Measurements from ENCODE around the gene CEP70.

Gene CEP70

DNA sequence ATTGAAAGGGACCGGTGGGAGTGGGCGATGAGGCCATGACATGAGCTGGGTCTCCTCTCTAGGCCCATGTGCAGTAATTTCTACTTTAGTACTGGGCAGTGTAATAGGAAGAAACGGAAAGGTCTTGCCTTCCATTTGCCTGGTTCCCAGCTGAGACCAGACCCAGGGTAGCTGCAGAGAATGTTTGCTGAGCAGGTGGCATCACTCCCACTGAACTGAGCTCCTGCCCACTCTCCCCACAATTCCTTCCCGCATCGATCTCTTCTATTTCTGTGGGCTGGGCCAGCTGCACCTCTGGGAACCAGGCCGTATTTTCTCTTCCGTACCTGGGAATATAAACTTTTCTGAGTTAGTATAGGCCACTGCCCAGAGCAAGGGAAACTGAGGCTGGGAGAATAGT, 143.9 kb downstream of the CEP70 start:
- no peak for DNase-seq

DNA sequence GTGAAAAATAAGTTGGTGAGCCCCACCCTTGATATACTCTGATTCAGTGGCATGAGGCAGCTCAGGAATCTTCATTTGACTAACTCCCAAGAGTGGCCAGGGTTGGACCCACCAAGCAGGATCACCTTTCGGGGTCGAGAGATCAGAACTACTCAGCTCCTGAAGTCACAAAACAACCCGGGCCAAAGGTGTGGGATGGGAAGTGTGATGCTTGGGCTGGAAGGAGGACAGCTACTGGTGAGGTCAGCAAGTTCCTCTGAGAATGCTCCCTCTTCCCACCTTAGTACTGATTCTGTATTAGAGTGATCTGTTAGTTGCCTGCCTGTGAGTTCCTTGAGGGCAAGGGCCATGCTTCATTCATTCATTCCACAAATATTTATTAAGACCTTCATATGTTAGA, 144.6 kb downstream of the CEP70 start:
- DNase-seq, result no peak

DNA sequence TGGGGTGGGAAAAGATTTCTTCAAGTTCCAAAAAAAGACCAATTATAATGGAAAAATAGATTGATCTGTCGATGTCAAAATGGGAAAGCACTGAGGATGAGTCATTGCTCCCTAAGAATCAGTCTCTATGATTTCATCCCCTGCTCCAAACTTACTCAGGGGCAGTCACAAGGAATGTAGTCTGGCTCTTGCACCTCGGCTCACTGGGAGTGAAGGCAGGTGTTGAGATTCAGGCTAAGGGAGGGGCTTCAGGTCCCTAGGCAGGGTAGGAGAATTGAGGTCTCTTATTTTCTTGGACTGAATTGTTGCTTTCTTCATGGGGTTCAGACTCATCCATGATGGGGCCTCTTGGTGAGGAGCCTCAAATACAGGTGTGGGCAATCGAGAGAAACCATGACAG, 145.4 kb downstream of the CEP70 start:
- DNase-seq, result no peak

DNA sequence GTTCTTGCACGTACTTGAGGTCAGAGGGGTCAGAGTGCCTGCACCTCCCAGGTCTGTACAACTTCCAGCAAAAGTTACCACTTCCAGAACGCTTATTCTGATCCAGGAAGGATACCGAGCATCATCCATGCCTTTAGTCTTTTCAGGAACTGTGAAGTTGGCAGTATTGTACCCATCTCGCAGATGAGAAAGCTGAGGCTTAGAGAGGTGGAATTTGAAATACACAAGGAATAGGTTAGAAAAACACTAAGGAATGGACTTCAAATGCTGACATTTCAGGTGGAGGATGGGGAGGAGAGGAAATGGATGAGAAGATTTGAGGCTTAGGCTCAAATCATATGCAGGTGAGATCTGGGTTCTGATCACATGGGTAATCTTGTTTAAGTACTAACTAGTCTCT, 148.4 kb downstream of the CEP70 start:
- no peak for DNase-seq

DNA sequence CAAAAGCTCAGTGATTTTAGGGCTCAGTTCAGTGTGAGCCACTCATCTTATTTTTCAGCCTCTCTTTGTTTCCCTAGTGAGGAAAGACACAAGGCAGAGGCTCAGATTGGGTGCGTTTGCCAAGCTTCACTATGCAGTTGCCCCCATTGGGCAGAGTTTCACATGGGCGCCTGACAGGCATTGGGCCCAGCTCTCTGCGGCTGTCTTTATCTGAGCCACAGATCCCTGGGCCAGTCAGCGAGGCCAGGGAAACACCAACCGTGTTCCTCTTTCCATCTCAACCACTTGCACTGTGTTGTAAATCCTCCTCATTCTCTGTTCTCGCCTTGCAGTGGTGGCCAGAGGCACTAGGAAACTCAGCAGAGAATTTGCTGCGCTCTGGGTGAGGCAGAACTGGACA, 148.8 kb downstream of the CEP70 start:
- no peak for DNase-seq
